Left ventricle myocardium inferior (tissue), 1 donor: ENCODE results near the gene PTPRR. TPM values are rescaled to one million over a fixed set of nuclear protein-coding genes. Genes with fewer than 3 reads are reported as not detected.

Experiments used
- DNase-seq: peaks from one replicate; pipeline ENCODE4 v3.0.0-alpha.2; 2020
- H3K27ac ChIP-seq: fragments of 200-600 bp; replicated peaks from 2 replicates; pipeline ENCODE4 v1.8.0; 2021
- H3K27me3 ChIP-seq: fragments of 200-600 bp; 2 replicates; pipeline ENCODE4 v1.8.0; 2021; ENCODE audit warnings: low read depth
- H3K36me3 ChIP-seq: fragments of 200-600 bp; 2 replicates; pipeline ENCODE4 v1.8.0; 2021
- H3K4me1 ChIP-seq: fragments of 200-600 bp; 2 replicates; pipeline ENCODE4 v1.8.0; 2021
- H3K4me3 ChIP-seq: fragments of 200-600 bp; 2 replicates; pipeline ENCODE4 v1.8.0; 2021; ENCODE audit warnings: mild to moderate bottlenecking, moderate library complexity
- H3K9me3 ChIP-seq: fragments of 200-600 bp; replicated peaks from 2 replicates; pipeline ENCODE4 v1.8.0; 2021
- intact Hi-C: fragments of 100-400 bp; cut with micrococcal nuclease; formaldehyde crosslinking; loops from one replicate; pipeline ENCODE4 v1.11.0; 2022
- total RNA-seq: library from RNA; stranded (reverse); fragmentation: NEBNext Ultra II Directional; extraction: Animal tissue kit (Norgen Biotek cat#: 25700); gene quantifications from one replicate; pipeline ENCODE4 v1.2.1, GENCODE V29; 2021
- TF ChIP-seq, protein P1 (sequence below): fragments of 200-600 bp; IDR thresholded peaks from 2 replicates; pipeline ENCODE4 v1.8.0; 2021; ENCODE audit warnings: antibody characterized with exemption, mild to moderate bottlenecking, borderline replicate concordance
- donor health status: DM: no; HTN: yes; CAD: no; lungs with severe emphysema.

PTPRR gene
- total RNA-seq, 1 donor from 2014 or later = 1.3 TPM

GRCh38 chr12:70849265-70849960 is 71.1 kb downstream of the PTPRR start:
- Histone ChIP-seq H3K27ac (no peak overlapping the region), H3K4me3 (no peak overlapping the region), H3K27me3 (no peaks in the 10 kb centered on the region), H3K36me3 (no peaks in the 10 kb centered on the region), H3K9me3 (no peaks in the 10 kb centered on the region), H3K4me1 (peaks cover 6% of the 10 kb centered on the region)
- no peak for DNase-seq
- TF ChIP-seq, protein P1, sequence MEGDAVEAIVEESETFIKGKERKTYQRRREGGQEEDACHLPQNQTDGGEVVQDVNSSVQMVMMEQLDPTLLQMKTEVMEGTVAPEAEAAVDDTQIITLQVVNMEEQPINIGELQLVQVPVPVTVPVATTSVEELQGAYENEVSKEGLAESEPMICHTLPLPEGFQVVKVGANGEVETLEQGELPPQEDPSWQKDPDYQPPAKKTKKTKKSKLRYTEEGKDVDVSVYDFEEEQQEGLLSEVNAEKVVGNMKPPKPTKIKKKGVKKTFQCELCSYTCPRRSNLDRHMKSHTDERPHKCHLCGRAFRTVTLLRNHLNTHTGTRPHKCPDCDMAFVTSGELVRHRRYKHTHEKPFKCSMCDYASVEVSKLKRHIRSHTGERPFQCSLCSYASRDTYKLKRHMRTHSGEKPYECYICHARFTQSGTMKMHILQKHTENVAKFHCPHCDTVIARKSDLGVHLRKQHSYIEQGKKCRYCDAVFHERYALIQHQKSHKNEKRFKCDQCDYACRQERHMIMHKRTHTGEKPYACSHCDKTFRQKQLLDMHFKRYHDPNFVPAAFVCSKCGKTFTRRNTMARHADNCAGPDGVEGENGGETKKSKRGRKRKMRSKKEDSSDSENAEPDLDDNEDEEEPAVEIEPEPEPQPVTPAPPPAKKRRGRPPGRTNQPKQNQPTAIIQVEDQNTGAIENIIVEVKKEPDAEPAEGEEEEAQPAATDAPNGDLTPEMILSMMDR = peak; percentile 53
- intact Hi-C loops = no loop called here

GRCh38 chr12:70847871-70848270 is 72.7 kb downstream of the PTPRR start:
- H3K4me1 ChIP-seq = peaks cover 6% of the 10 kb centered on the region
- TF ChIP-seq, protein P1 = no peak
- no peaks in the 10 kb centered on the region for H3K27me3 ChIP-seq
- no peaks in the 10 kb centered on the region for H3K9me3 ChIP-seq
- H3K27ac ChIP-seq = no peak overlapping the region
- no peak overlapping the region for H3K4me3 ChIP-seq
- no peak for DNase-seq
- H3K36me3 ChIP-seq = no peaks in the 10 kb centered on the region
- intact Hi-C loops = no loop called here

DNA sequence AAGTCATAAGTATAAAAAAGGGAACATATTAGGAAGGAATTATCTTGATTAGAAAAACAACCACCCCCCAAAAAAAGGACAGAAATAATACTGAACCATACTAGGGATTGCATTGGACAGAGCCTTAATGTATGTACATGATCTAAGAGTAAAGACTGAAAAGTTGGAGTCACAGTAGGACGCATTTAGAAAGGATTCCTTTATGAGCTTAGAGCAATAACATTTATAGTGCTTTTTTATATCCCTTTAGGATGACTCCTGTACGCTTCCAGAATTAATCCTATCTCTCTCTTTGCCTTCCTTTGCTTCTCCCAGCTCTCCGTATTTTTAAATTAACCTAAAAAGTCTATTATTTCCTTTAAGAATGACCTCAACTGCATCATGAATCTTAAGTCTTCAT is 75.3 kb downstream of the PTPRR start:
- TF ChIP-seq, protein P1 = no peak
- Histone ChIP-seq H3K9me3 (no peaks in the 10 kb centered on the region), H3K36me3 (no peaks in the 10 kb centered on the region), H3K4me1 (peaks cover 22% of the 10 kb centered on the region), H3K27ac (no peak overlapping the region), H3K4me3 (no peak overlapping the region), H3K27me3 (no peaks in the 10 kb centered on the region)
- intact Hi-C loops = no loop called here
- DNase-seq = no peak

GRCh38 chr12:70843363-70843762 is 77.2 kb downstream of the PTPRR start:
- TF ChIP-seq, protein P1 = no peak
- peaks cover 16% of the 10 kb centered on the region for H3K4me1 ChIP-seq
- no peak for DNase-seq
- no peaks in the 10 kb centered on the region for H3K27me3 ChIP-seq
- intact Hi-C loops = no loop called here
- no peak overlapping the region for H3K27ac ChIP-seq
- H3K9me3 ChIP-seq = no peaks in the 10 kb centered on the region
- no peak overlapping the region for H3K4me3 ChIP-seq
- no peaks in the 10 kb centered on the region for H3K36me3 ChIP-seq

- intact Hi-C loops = no loop called here
These were observed 77.6 kb downstream of the PTPRR start for GRCh38 chr12:70842942-70843341.

More at GRCh38 chr12:70842942-70843341, 77.6 kb downstream of the PTPRR start:
- Histone ChIP-seq H3K4me3 (no peak overlapping the region), H3K36me3 (no peaks in the 10 kb centered on the region), H3K9me3 (no peaks in the 10 kb centered on the region), H3K27me3 (no peaks in the 10 kb centered on the region), H3K27ac (no peak overlapping the region), H3K4me1 (peaks cover 16% of the 10 kb centered on the region)
- TF ChIP-seq, protein P1 = no peak
- no peak for DNase-seq
